NCI-H2171 treated with DMSO at 0.1 percent for 48 hours (cell line): ENCODE data around the gene CTPS1.

Source experiments
- DNase-seq: peaks from one replicate; lab custom pipeline; 2025; lab: John Stamatoyannopoulos, UW

The CTPS1 gene, protein sequence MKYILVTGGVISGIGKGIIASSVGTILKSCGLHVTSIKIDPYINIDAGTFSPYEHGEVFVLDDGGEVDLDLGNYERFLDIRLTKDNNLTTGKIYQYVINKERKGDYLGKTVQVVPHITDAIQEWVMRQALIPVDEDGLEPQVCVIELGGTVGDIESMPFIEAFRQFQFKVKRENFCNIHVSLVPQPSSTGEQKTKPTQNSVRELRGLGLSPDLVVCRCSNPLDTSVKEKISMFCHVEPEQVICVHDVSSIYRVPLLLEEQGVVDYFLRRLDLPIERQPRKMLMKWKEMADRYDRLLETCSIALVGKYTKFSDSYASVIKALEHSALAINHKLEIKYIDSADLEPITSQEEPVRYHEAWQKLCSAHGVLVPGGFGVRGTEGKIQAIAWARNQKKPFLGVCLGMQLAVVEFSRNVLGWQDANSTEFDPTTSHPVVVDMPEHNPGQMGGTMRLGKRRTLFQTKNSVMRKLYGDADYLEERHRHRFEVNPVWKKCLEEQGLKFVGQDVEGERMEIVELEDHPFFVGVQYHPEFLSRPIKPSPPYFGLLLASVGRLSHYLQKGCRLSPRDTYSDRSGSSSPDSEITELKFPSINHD

DNA sequence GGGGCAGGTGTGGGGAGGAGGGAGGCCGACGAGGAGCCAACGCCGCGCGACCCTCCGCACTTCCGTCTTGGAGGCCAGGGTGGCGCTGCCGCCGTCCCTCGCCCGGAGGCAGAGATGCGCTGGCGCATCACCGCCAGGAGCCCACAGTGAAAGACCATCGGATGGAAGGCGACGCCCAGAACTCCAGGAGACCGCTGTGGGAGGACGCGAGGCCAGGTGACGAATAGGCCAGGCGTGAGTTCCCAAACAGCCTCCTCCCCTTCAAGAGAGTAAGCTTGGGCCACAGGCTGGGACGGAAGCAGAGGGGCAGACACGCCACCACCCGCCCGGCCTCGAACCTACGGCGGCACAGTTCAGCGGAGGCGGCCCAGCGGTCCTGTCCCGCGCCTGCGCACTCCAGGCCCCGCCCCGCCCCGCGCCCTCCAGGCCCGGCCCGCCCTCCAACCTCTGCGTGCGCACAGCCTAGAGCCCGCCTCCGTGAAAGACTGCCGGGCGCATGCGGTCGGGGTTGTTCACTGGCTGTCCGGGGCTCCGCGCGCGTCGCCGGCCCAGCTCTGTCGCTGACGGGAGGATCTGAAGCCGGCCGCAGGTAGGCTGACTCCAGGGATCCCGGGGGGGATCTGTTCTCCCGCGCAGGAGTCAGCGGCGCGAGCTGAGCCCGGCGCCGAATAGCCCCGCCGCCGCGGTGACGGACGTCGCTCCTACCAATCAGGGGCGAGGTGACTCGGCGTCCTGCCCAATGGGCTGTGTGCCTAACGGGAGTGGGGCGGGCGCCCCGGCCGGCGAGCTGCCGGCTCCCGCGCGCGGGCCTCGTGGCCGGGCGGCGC lies at the start of gene CTPS1:
CTPS1 (plus strand) TSS at position 456 of the 827 bp plus-strand sequence. CDS start 3,595 bp downstream, outside the sequence.
- DNase-seq: peak; percentile 97

DNA sequence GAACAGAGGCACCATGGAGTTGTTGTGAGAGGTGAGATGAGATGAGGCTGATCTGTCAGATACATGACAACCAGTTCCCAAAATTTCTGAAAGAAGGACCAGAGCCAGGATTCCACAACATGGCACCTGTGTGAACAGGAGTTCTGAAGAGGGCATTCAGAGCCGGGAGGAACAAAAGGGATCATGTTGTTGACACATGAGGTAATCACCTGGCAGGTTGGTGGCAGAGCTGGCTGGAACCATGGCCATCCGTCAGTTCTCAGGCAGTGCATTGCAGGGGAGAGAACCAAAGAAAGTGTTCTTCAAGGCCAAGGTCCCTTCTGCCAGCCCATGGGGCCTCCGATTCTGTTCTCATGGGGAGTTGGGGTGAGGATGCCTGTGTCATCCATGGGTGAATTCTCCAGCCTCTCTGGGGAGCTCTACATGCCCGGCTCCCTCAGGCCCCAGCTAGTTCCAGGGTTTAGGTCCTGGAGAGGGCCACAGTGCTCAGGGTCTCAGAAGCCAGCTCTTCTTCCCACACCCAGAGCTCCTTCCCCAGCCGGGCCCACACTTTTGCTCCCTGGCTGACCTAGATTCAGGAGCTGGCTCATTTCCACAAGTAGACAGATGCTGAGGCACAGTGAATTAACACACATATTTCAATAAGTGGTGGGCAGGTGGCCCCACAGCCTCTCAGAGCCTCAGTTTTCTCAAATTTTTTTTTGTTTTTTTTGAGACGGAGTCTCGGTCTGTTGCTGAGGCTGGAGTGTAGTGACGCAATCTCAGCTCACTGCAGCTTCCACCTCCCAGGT lies 49.1 kb upstream of the CTPS1 start:
- DNase-seq: peak; percentile 91

DNA sequence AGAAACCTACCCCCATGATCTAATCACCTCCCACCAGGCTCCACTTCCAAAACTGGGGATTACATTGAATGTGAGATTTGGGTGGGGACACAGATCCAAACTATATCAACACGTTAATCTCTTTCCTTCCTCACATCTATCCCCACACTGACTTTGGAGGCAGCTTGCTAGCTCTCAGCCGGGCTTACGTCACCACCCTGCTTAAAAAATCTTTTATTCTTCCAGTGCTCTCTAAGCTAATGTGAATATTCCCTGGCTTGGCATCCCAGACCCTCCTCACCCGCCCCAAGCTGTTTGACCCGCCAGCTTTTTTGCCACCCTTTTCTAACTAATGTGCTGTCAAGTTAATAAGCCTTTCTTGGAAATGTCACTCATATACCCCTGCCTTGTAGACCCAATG lies 47.9 kb upstream of the CTPS1 start:
- no peak for DNase-seq

DNA sequence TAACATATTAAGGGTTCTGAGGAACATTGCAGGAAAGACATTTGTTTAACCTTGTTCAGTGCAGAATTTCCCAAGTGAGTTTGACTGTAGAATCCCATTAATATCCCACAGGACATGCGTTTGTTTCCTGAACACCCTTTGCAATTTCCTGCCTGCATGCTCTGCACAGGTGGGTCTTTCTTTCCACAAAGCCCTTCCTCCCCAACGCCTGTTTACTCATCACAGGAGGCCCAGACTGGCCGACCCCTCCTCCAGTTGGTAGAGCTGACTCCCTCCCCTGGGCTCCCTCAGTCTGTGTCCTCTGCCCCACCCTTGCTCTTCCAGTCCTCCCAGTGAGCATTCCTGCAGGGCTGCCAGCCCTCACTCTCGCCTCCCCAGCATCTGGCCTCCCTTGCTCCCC lies 47.5 kb upstream of the CTPS1 start:
- DNase-seq: peak; percentile 38

DNA sequence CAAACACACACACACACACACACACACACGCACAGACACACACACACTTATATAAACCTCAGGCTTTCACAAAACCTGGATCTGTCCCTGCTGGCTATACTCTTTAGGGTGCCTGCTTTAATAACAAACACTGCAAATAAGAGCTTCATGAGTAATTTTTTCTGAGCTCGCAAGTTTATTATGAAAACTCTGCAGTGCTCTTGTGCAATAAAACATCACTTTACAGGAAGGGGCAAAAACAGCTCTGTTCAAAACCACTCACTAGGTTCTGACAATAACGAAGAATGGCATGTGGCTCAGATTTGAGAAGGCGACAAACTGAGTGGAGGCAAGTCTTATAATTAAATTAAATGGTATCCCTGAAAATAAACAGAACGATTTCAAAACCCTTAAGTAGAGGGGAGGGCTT lies 42.6 kb upstream of the CTPS1 start:
- no peak for DNase-seq

DNA sequence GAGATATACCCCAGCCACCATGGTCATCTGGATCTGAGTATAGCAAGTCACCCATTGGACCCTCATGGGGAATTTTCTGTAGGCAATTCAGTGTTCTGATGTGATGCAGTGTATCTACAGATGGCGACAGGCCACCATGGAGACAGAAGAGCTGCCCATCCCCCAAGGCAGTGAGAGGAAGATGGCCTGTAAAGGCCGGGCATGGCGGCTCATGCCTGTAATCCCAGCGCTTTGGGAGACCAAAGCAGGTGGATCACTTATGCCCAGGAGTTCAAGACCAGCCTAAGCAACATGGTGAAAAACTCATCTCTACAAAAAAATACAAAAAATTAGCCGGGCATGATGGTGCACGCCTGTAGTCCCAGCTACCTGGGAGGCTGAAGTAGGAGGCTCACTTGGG lies 41.1 kb upstream of the CTPS1 start:
- no peak for DNase-seq

DNA sequence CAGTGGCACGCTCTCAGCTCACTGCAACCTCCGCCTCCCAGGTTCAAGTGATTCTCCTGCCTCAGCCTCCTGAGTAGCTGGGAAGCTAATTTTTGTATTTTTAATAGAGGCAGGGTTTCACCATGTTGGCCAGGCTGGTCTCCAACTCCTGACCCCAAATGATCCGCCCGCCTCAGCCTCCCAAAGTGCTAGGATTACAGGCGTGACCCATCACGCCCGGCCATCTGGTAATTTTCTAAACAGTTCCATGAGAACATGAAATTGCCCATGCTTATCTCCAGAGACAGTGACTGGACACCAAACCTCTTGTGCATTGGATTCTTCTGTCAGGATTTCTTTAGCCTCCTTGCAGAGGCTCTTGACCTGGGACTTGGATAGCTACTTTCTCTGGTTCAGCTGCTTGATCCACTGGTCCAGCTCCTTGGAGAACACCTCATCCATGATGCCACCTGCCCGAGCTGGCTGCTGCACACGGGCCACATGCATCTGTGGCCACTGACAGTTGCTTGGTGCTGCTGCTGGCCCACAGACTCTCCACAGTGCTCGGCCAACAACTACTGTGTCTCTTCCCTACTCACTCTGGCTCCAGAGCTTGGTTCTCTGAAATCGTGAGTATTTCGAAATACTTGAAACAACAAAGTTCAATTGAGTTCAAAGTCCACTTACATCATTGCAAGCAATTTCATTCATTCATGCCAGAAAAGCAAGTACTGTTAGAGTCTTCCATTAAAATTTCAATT lies 40.0 kb upstream of the CTPS1 start:
- DNase-seq: peak; percentile 31

DNA sequence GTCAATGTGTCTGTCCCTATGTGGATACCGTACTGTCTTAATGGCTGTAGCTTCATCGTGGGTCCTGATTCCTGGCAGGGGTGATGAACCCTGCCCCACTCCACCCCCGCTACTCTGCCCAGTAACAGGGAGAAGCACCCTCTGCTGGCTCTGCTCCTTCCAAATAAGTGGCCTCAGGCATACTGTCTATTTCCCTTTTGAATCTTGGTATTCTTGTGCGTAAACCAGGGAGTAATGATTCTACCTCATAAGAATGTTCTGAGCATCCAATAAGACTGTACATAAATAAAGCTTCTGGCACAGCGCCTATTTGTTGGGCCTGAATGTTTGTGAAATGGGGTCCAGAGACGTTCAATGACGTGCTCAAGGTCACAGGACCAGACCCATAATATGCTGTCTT lies 35.2 kb upstream of the CTPS1 start:
- DNase-seq: no peak

DNA sequence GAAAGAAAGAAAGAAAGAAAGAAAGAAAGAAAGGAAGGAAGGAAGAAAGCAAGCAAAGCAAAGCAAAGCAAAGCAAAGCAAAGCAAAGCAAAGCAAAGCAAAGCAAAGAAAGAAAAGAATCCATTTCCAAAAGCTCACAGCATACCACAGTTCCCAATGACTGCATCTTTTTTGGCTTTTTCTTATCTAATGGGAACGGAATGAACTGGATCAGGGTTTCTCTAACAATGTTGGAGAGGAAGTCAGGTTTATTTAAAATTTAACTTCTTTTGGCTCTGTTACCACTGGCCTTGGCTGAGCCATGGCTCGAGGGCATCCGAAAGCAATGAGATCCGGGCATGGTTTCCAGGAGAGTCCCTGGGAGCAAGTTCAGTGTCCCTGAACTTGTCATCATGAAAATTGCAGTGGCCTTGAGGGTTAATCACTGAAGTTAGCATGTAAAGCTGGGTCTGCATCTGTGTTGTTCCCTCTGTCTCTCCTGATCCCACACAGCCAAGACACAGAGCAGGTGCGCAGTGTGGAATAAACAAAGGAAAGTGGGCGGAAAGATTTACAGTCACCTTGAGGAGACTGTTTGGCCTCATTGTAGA lies 34.6 kb upstream of the CTPS1 start:
- DNase-seq: no peak

DNA sequence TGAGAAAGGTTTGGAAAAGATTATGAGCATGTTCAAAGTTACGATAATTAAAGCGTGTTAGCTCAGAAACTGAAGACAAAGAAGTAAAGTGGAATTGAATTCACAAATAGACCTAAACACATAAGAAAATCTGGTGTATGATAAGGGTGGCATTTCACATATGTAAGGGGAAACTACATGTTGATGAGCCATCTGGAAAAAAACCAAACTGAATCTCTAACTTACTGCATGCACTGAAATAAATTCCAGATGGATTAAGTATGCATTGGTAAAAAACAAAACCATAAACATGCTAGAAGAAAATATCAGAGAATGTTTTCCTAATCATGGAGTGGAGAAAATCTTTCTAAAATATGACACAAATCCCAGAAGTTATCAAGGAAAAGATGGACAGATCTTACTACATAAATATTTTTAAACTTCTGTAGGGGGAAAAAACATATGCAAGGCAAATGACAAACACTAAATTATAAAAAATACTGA lies 34.0 kb upstream of the CTPS1 start:
- no peak for DNase-seq

DNA sequence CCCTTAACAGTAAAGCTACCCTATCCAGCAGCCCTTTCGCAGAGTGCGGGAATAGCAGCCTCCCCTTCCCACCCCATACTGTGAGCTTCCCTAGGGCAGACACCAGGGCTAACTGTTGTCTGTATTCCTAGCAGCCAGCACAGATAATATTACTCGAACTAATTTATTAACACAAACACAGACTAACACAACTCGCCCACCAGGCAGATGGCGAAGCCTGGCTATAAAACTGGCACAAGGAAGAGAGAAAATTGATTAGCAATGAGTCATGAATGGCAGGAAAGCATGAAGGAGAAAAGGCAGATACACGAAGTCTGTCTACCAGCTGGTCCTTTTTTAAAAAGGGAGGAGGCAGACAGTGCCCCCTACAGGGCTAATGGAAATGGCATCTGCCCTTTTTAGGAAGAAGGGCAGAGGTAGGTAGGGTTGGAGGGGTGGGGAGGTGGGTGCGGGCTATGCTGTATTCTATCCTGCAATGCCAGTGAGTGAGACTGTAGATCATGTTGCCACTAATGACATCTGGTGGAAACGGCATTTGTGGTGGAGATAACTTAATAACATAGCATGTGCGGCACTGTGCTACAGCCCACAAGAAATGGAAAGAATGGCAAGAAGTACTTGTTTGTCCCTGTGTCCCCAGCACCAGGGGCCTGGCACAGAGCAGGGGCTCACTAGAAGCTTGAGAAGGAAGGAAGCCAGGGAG lies 30.6 kb upstream of the CTPS1 start:
- DNase-seq: peak; percentile 96

DNA sequence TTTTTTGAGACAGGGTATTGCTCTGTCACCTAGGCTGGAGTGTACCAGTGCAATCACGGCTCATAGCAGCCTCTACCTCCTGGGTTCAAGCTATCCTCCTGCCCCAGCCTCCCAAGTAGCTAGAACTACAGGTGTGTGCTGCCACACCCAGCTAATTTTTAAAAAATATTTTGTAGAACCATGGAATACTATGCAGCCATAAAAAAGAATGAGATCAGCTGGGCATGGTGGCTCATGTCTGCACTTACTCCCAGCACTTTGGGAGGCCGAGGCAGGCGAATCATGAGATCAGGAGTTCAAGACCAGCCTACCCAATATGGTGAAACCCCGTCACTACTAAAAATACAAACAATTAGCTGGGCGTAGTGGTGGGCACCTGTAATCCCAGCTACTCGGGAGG lies 29.9 kb upstream of the CTPS1 start:
- DNase-seq: no peak

DNA sequence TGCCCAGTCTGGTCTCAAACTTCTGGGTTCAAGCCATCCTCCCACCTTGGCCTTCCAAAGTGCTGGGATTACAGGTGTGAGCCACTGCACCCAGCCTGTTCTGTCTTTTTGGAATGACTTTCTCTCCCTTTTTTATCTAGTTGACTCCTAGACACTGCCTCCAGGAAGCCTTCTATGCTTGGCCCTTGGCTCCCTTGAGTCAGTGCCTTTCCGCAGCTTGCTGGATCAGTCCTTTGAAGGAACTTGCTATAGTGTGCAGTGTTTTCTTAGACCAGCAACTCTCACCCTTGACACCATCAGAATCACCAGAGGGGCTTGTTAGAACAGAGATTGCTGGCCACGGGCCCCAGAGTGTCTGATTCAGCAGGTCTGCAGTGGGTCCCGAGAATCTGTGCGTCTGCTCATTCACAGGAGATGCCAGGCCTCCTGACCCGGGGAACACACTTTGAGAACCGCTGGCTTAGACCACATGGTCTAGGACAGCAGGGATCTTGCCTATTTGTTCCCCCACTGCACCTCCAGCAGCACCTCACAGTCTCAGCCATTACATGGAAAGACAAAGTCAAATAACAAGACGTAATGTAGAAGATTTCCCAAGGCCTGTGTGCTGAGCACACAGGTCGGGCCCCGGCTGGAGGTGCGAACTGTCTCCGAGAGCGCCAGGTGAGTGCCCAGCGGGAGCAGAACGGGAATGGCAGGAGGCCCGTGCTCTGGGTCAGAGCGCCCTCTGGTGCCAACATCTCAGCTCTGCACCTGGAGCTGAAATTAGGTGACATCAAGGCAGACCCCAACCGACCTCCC lies 27.4 kb upstream of the CTPS1 start:
- peak; percentile 77 for DNase-seq

DNA sequence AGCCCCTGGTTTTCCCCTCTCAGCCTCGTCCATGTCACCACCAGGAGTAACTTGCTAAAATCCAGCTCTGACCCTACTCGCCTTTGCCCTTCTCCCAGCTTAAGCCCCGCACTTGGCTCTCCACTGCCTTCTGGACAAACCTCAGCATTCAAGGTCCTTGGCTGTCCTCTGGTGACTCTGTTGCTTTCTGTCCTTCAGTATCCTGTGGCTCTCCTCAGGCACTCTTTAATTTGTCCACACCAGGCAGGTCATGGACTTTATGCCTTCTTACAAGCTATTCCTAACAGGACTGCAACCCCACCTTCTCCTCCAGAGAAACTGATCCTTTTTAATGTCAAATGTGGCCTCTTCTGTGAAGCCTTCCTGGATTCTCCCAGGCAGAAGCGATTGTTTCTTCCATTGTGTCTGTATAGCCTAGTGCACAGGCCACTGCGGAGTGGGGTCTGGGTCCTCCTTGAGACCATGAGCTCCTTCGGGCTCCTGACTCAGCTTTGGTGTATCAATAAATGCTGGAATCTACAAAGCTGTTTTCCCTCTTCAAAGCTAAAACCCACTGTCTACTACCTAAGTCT lies 26.7 kb upstream of the CTPS1 start:
- DNase-seq: no peak

DNA sequence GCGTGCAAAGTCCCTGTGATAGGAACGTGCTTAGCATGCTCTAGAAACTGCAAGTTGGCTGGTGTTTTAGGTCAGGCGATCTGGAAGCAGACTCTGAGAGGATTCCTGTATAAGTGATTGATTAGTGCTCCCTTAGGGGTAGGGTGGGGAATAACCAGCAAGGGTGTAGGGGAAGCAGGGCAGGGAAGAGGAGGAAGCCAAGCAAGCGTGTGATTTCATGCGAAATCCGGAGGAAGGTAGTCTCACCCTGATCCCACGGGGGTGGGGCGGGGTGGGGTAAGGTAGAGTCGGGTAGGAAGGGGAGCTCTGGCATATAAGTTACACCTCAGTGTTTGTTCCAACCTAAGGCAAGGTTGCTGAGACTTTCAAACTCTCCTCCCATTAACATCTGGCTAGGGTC lies 24.9 kb upstream of the CTPS1 start:
- DNase-seq: no peak

DNA sequence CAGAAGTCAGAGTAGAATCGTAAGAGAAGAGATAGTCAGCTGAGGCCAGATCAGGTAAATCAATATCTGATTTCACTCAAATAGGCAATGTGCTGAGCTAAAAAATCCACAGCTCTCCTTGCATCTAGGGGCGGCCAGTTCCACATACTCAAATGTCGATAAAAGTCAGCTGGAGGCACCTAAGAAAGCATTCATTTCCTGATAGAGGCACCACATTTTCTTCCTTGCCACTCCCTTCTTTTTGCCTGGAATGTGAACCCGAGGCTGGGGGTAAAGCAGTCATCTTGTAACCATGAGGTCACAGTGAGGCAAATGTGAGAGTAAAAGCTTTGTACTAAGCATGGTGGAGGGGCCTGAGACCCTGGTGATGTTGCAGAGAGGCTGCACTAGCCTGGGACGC lies 24.2 kb upstream of the CTPS1 start:
- no peak for DNase-seq

DNA sequence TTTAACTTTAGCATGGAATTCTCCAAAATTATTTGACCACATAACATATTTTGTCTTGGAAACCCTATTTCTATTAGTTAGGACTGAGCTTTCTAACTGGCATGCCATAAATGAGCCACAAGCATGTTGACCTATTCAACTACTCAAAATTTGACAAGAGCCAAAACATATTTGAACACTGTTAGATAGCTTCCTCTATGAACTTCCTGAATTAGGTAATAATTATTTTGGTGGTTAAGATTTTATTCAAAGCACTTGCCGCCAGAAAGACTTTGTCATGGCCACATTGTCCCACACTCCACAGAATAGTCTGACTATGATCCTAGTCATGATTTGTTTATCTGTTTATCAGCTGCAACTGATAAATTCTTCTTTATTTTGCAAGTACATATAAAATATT lies 23.1 kb upstream of the CTPS1 start:
- no peak for DNase-seq

DNA sequence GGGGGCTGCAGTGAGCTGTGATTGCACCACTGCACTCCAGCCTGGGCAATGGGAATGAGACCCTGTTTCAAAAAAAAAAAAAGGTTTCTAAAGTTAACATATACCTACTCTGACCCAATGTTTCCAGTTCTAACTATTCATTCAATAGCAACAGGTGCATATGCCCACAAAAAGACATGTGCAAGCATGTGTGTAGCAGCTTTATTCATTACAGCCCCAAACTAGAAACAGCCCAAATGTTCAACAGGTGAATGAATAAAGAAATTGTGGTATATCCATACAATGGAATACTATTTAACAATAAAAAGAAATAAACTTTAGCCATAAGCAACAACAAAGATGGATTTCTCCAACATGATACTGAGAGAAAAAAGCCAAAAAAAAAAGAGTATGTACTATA lies 21.3 kb upstream of the CTPS1 start:
- no peak for DNase-seq

DNA sequence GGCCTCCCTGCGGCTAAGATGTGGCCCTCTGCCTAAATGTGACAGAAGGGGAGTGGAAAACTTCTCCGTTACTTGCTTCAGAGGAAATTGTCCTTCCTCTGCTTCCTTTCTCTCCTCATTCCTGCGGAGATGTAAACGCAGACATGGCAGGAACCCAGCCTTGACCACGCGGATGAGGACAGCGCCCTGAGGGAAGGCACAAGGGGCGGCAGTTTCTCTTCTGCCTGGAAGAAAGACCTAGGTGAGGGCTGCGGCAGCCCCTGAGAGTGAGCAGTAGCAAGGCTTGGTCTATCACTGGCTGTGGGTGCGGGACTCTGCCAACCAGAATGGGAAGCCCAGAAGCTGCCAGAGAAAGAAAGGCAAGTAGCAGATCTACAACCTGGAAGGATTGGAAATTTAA lies 14.0 kb upstream of the CTPS1 start:
- no peak for DNase-seq
